ENCODE results near the gene KRT15. TPM values are rescaled to one million over a fixed set of nuclear protein-coding genes. Genes with fewer than 3 reads are reported as not detected.
A peak's percentile ranks its signal among the peaks of the same experiment; 100 is the strongest.

Gene KRT15
- polyA plus RNA-seq, 6 donors from 2014 or later, result not detected

- no peak overlapping the region for H3K4me3 Mint-ChIP-seq
- H3K36me3 Mint-ChIP-seq, result no peaks in the 10 kb centered on the region
- peaks cover 8 to 49% (median 35%) of the 10 kb centered on the region in 3 donors for H3K27me3 Mint-ChIP-seq
- no peak overlapping the region for H3K27ac Mint-ChIP-seq
- H3K9me3 Mint-ChIP-seq, result no peaks in the 10 kb centered on the region
- DNase-seq (no peak), ATAC-seq (ENCODE audit: low read depth in 2 of 2) (no peak)
- no peaks in the 10 kb centered on the region for H3K4me1 Mint-ChIP-seq
These were observed 659 bp downstream of the KRT15 start for GRCh38 chr17:41518031-41518430.

- Mint-ChIP-seq H3K4me3 (no peak overlapping the region), H3K4me1 (no peaks in the 10 kb centered on the region), H3K36me3 (no peaks in the 10 kb centered on the region), H3K9me3 (no peaks in the 10 kb centered on the region), H3K27me3 (peaks cover 6 to 50% (median 43%) of the 10 kb centered on the region in 3 donors), H3K27ac (peak overlapping the region in 2 of 6 donors; percentile 56 to 93)
- ATAC-seq (ENCODE audit: low read depth in 2 of 2) (no peak), DNase-seq (no peak)
These were observed 1.8 kb downstream of the KRT15 start for GRCh38 chr17:41516830-41517283.

- H3K36me3 Mint-ChIP-seq, result no peaks in the 10 kb centered on the region
- DNase-seq (no peak), ATAC-seq (ENCODE audit: low read depth in 2 of 2) (no peak)
- no peaks in the 10 kb centered on the region for H3K4me1 Mint-ChIP-seq
- H3K27ac Mint-ChIP-seq, result no peak overlapping the region
- H3K27me3 Mint-ChIP-seq, result peaks cover 6 to 44% (median 43%) of the 10 kb centered on the region in 3 donors
- H3K4me3 Mint-ChIP-seq, result peak overlapping the region in 1 of 8 donors; percentile 74
- no peaks in the 10 kb centered on the region for H3K9me3 Mint-ChIP-seq
These were observed 2.4 kb downstream of the KRT15 start for GRCh38 chr17:41516147-41516829.

- ATAC-seq (ENCODE audit: low read depth in 2 of 2), result no peak
- no peaks in the 10 kb centered on the region for H3K36me3 Mint-ChIP-seq
These were observed 5.5 kb downstream of the KRT15 start for GRCh38 chr17:41513168-41513547.

GRCh38 chr17:41512546-41513167 is 6.0 kb downstream of the KRT15 start:
- H3K27ac Mint-ChIP-seq, result peak overlapping the region in 2 of 6 donors; percentile 33 to 71
- DNase-seq (no peak), ATAC-seq (ENCODE audit: low read depth in 2 of 2) (no peak)
- H3K4me3 Mint-ChIP-seq, result no peak overlapping the region
- no peaks in the 10 kb centered on the region for H3K36me3 Mint-ChIP-seq
- H3K4me1 Mint-ChIP-seq, result no peaks in the 10 kb centered on the region
- peaks cover 6 to 38% (median 35%) of the 10 kb centered on the region in 3 donors for H3K27me3 Mint-ChIP-seq
- no peaks in the 10 kb centered on the region for H3K9me3 Mint-ChIP-seq

More at GRCh38 chr17:41513168-41513547, 5.5 kb downstream of the KRT15 start:
- Mint-ChIP-seq H3K4me1 (no peaks in the 10 kb centered on the region), H3K27ac (no peak overlapping the region), H3K9me3 (no peaks in the 10 kb centered on the region), H3K4me3 (no peak overlapping the region), H3K27me3 (peaks cover 6 to 35% (median 34%) of the 10 kb centered on the region in 3 donors)
- no peak for DNase-seq

- no peak overlapping the region for H3K4me3 Mint-ChIP-seq
- no peak for ATAC-seq (ENCODE audit: low read depth in 2 of 2)
These were observed 7.0 kb downstream of the KRT15 start for GRCh38 chr17:41511716-41512115.

GRCh38 chr17:41511116-41511515 is 7.6 kb downstream of the KRT15 start:
- Mint-ChIP-seq H3K4me3 (no peak overlapping the region), H3K27me3 (peaks cover 6 to 32% (median 22%) of the 10 kb centered on the region in 3 donors), H3K9me3 (no peaks in the 10 kb centered on the region), H3K4me1 (peaks cover 0 to 5% (median under 1%) of the 10 kb centered on the region in 3 donors), H3K36me3 (no peaks in the 10 kb centered on the region), H3K27ac (no peak overlapping the region)
- ATAC-seq (ENCODE audit: low read depth in 2 of 2) (no peak), DNase-seq (no peak)

More at GRCh38 chr17:41511716-41512115, 7.0 kb downstream of the KRT15 start:
- DNase-seq, result no peak
- H3K27me3 Mint-ChIP-seq, result peaks cover 6 to 32% (median 28%) of the 10 kb centered on the region in 3 donors
- H3K36me3 Mint-ChIP-seq, result no peaks in the 10 kb centered on the region
- H3K9me3 Mint-ChIP-seq, result no peaks in the 10 kb centered on the region
- no peak overlapping the region for H3K27ac Mint-ChIP-seq
- no peaks in the 10 kb centered on the region for H3K4me1 Mint-ChIP-seq

GRCh38 chr17:41510251-41511065 is 8.2 kb downstream of the KRT15 start:
- no peak overlapping the region for H3K4me3 Mint-ChIP-seq
- DNase-seq (no peak), ATAC-seq (ENCODE audit: low read depth in 2 of 2) (no peak)
- H3K27ac Mint-ChIP-seq, result no peak overlapping the region
- peaks cover 0 to 7% (median 3%) of the 10 kb centered on the region in 3 donors for H3K4me1 Mint-ChIP-seq
- H3K27me3 Mint-ChIP-seq, result peaks cover 5 to 31% (median 18%) of the 10 kb centered on the region in 3 donors
- H3K36me3 Mint-ChIP-seq, result no peaks in the 10 kb centered on the region
- no peaks in the 10 kb centered on the region for H3K9me3 Mint-ChIP-seq

GRCh38 chr17:41507315-41507880 is 11.3 kb downstream of the KRT15 start:
- Mint-ChIP-seq H3K4me1 (peaks cover 0 to 7% (median 3%) of the 10 kb centered on the region in 3 donors), H3K27ac (peak overlapping the region in 1 of 6 donors; percentile 7), H3K36me3 (no peaks in the 10 kb centered on the region), H3K4me3 (peak overlapping the region in 1 of 8 donors; percentile 47), H3K27me3 (peaks cover 0 to 32% (median 10%) of the 10 kb centered on the region in 3 donors), H3K9me3 (no peaks in the 10 kb centered on the region)
- DNase-seq, result no peak
- no peak for ATAC-seq (ENCODE audit: low read depth in 2 of 2)

GRCh38 chr17:41505809-41506767 is 12.6 kb downstream of the KRT15 start:
- no peak overlapping the region for H3K27ac Mint-ChIP-seq

GRCh38 chr17:41505007-41505808 is 13.5 kb downstream of the KRT15 start, which contains the start of gene KRT13:
KRT13 (minus strand) TSS chr17:41505612; CDS start chr17:41505550, 62 bp downstream.
- no peaks in the 10 kb centered on the region for H3K9me3 Mint-ChIP-seq
- peaks cover under 1 to 33% (median 13%) of the 10 kb centered on the region in 3 donors for H3K27me3 Mint-ChIP-seq
- DNase-seq (no peak), ATAC-seq (ENCODE audit: low read depth in 2 of 2) (no peak)
- H3K27ac Mint-ChIP-seq, result peak within 1 kb of the TSS in 2 of 6 donors; percentile 48 to 51
- peaks cover 0 to 7% (median 3%) of the 10 kb centered on the region in 3 donors for H3K4me1 Mint-ChIP-seq
- H3K4me3 Mint-ChIP-seq, result no peak within 1 kb of the TSS
- no peaks in the 10 kb centered on the region for H3K36me3 Mint-ChIP-seq

More at GRCh38 chr17:41505809-41506767, 12.6 kb downstream of the KRT15 start:
- Mint-ChIP-seq H3K4me1 (peaks cover 0 to 7% (median 3%) of the 10 kb centered on the region in 3 donors), H3K27me3 (peaks cover 0 to 31% (median 10%) of the 10 kb centered on the region in 3 donors), H3K9me3 (no peaks in the 10 kb centered on the region), H3K4me3 (no peak overlapping the region), H3K36me3 (no peaks in the 10 kb centered on the region)
- peak; percentile 42 to 64 for ATAC-seq (ENCODE audit: low read depth in 2 of 2)
- DNase-seq, result no peak

Data from naive B cell (primary cell).